Endothelial cell of umbilical vein (primary cell): Measurements from ENCODE around the gene MRPS23. TPM values are rescaled to one million over a fixed set of nuclear protein-coding genes. Genes with fewer than 3 reads are reported as not detected.

ENCODE experiments used
- BruUV-seq: library from RNA; stranded (reverse); fragments of 400-500 nt; replicated peaks from 2 replicates; lab custom pipeline; 2021; lab: Mats Ljungman, UMichigan
- CTCF ChIA-PET: fragments of 300-600, 350-600 bp; sonication (Branson Sonifier 250); formaldehyde crosslinking; loops from one replicate; lab custom pipeline; 2021; ENCODE audit warnings: antibody characterized with exemption, inconsistent platforms; lab: Charles Lee
- POLR2A ChIA-PET: fragments of 300-600, 350-600 bp; sonication (Branson Sonifier 250); formaldehyde crosslinking; loops from one replicate; lab custom pipeline; 2021; ENCODE audit warnings: antibody characterized with exemption, inconsistent platforms; lab: Charles Lee
- DNase-seq: peaks from one replicate; pipeline ENCODE4 v3.0.0-alpha.2; 2011; ENCODE audit warnings: low read depth, low spot score
- FAIRE-seq: peaks from 2 replicates; lab custom pipeline; 2011; peaks lifted over from hg19 to GRCh38; lab: Jason Lieb, UNC
- H2AFZ ChIP-seq: 2 replicates; pipeline ENCODE4 v1.6.0; 2012; ENCODE audit warnings: low read depth, low read length, control low read depth, inconsistent platforms
- H3K27ac ChIP-seq: 2 replicates; pipeline ENCODE4 v1.5.1; 2011; ENCODE audit warnings: low read depth, mild to moderate bottlenecking, control low read depth, low read length, moderate library complexity; ENCODE audit not compliant: insufficient read depth
- H3K27me3 ChIP-seq, 2 experiments: 2 replicates each; pipeline versions ENCODE4 v1.6.0 to v1.6.1; 2011; ENCODE audit warnings: low read length in 2 of 2, mixed read lengths in 1 of 2; ENCODE audit not compliant: control insufficient read depth in 2 of 2, insufficient read depth in 2 of 2
- H3K36me3 ChIP-seq, 2 experiments: 2 replicates in 1 of 2; 3 replicates in 1 of 2; pipeline ENCODE4 v1.5.1; 2011; ENCODE audit warnings: low read length in 2 of 2, mild to moderate bottlenecking in 1 of 2, moderate library complexity in 1 of 2; ENCODE audit not compliant: control insufficient read depth in 2 of 2, insufficient read depth in 2 of 2; ENCODE audit errors: extremely low read depth in 1 of 2
- H3K4me1 ChIP-seq: 3 replicates; pipeline ENCODE4 v1.5.1; 2011; ENCODE audit warnings: mild to moderate bottlenecking, low read length; ENCODE audit not compliant: control insufficient read depth, insufficient read depth; ENCODE audit errors: extremely low read depth
- H3K4me2 ChIP-seq: 2 replicates; pipeline ENCODE4 v1.6.1; 2011; ENCODE audit warnings: low read length, control low read depth, mixed read lengths; ENCODE audit not compliant: insufficient read depth
- H3K4me3 ChIP-seq, 3 experiments: fragments of 200-600 bp in 1 of 3; sonication (generic), shearing (Covaris generic) in 1 of 3; replicated peaks in 1 of 3; 2 replicates each; pipeline ENCODE4 v1.5.1; 2011 to 2016; ENCODE audit warnings: control low read depth in 3 of 3, low read length in 3 of 3, mild to moderate bottlenecking in 2 of 3, inconsistent platforms in 1 of 3, low read depth in 1 of 3, moderate library complexity in 1 of 3; ENCODE audit not compliant: insufficient read depth in 1 of 3
- H3K79me2 ChIP-seq: 2 replicates; pipeline ENCODE4 v1.6.0; 2012; ENCODE audit warnings: low read length, inconsistent platforms; ENCODE audit not compliant: control insufficient read depth, insufficient read depth
- H3K9ac ChIP-seq: replicated peaks from 2 replicates; pipeline ENCODE3; 2011; ENCODE audit warnings: low read length, control low read depth; ENCODE audit not compliant: insufficient read depth; ENCODE audit errors: extremely low read depth
- H3K9me1 ChIP-seq: replicated peaks from 3 replicates; pipeline ENCODE4 v1.6.0; 2011; ENCODE audit warnings: mild to moderate bottlenecking, low read length; ENCODE audit not compliant: control insufficient read depth, insufficient read depth; ENCODE audit errors: extremely low read depth
- H3K9me3 ChIP-seq: replicated peaks from 2 replicates; pipeline ENCODE4 v1.5.1; 2012; ENCODE audit warnings: low read length, inconsistent platforms; ENCODE audit not compliant: control insufficient read depth, insufficient read depth
- H4K20me1 ChIP-seq: replicated peaks from 2 replicates; pipeline ENCODE3; 2011; ENCODE audit warnings: mild to moderate bottlenecking, low read length; ENCODE audit not compliant: control insufficient read depth, insufficient read depth; ENCODE audit errors: extremely low read depth
- EZH2 ChIP-seq: IDR thresholded peaks from 2 replicates; pipeline ENCODE4 v1.6.1; 2012; ENCODE audit warnings: borderline replicate concordance, low read depth, mild to moderate bottlenecking, moderate library complexity, low read length, inconsistent platforms; ENCODE audit not compliant: severe bottlenecking
- FOS ChIP-seq: IDR thresholded peaks from 2 replicates; pipeline ENCODE4 v1.6.1; 2011; ENCODE audit warnings: mild to moderate bottlenecking, low read length, moderate library complexity, borderline replicate concordance; ENCODE audit not compliant: insufficient read depth
- GATA2 ChIP-seq: IDR thresholded peaks from 2 replicates; pipeline ENCODE4 v1.7.0; 2011; ENCODE audit warnings: low read depth, mild to moderate bottlenecking, moderate library complexity, mixed read lengths, low read length; ENCODE audit not compliant: insufficient read length, insufficient read depth
- JUN ChIP-seq: IDR thresholded peaks from 2 replicates; pipeline ENCODE4 v1.6.1; 2011; ENCODE audit warnings: borderline replicate concordance, low read depth; ENCODE audit not compliant: insufficient read length, insufficient read depth
- MYC ChIP-seq: IDR thresholded peaks from one replicate; pipeline ENCODE4 v1.6.1; 2011; ENCODE audit warnings: mild to moderate bottlenecking, low read depth, low read length
- POLR2A ChIP-seq: IDR thresholded peaks from 2 replicates; pipeline ENCODE4 v1.6.1; 2012; ENCODE audit warnings: low read depth, mild to moderate bottlenecking, control low read depth, low read length
- POLR2AphosphoS5 ChIP-seq: IDR thresholded peaks from 2 replicates; pipeline ENCODE4 v1.6.1; 2012; ENCODE audit warnings: low read depth, mild to moderate bottlenecking, control low read depth, low read length, moderate library complexity; ENCODE audit not compliant: insufficient read depth
- dilution Hi-C: fragments of 300-500 bp; cut with MboI; formaldehyde crosslinking; loops from one replicate; pipeline ENCODE4 v1.15.0; 2019; ENCODE audit warnings: low sequenced_read_pairs; ENCODE audit not compliant: extremely low pct_ligation_motif_present
- intact Hi-C: fragments of 100-400 bp; cut with micrococcal nuclease; formaldehyde crosslinking; loops from one replicate; pipeline ENCODE4 v1.10.0; 2022
- polyA plus RNA-seq, 4 experiments: library from polyadenylated mRNA; depleted of rRNA in 3 of 4; stranded (reverse) in 3 of 4; unstranded in 1 of 4; fragments of >200 nt; gene quantifications; 2 replicates each; pipeline versions ENCODE4 v1.2.1 to v1.2.3, GENCODE V29; 2011 to 2012; ENCODE audit warnings: missing spikeins in 1 of 4
- total RNA-seq: library from RNA; stranded (reverse); gene quantifications from 2 replicates; pipeline ENCODE4 v1.2.3, GENCODE V29; 2021
- TF ChIP-seq, protein P1 (sequence below): IDR thresholded peaks from 2 replicates; pipeline ENCODE4 v1.6.1; 2011; ENCODE audit not compliant: insufficient read depth, insufficient read length
- TF ChIP-seq, protein P2 (sequence below), 2 donors: IDR thresholded peaks; 1 replicate in 1 of 2; 2 replicates in 1 of 2; pipeline ENCODE4 v1.5.1; 2011; ENCODE audit warnings: low read length in 2 of 2, mild to moderate bottlenecking in 2 of 2, moderate library complexity in 2 of 2, control low read depth in 1 of 2, inconsistent platforms in 1 of 2, low read depth in 1 of 2; ENCODE audit not compliant: insufficient read depth in 1 of 2; ENCODE audit errors: extremely low read depth in 1 of 2

The MRPS23 gene
- total and polyA plus RNA-seq, 2 donors (not counting 3 experiments of a cell fraction or from before 2014, with no cell fraction given), result 39.9 to 46.2 TPM

DNA sequence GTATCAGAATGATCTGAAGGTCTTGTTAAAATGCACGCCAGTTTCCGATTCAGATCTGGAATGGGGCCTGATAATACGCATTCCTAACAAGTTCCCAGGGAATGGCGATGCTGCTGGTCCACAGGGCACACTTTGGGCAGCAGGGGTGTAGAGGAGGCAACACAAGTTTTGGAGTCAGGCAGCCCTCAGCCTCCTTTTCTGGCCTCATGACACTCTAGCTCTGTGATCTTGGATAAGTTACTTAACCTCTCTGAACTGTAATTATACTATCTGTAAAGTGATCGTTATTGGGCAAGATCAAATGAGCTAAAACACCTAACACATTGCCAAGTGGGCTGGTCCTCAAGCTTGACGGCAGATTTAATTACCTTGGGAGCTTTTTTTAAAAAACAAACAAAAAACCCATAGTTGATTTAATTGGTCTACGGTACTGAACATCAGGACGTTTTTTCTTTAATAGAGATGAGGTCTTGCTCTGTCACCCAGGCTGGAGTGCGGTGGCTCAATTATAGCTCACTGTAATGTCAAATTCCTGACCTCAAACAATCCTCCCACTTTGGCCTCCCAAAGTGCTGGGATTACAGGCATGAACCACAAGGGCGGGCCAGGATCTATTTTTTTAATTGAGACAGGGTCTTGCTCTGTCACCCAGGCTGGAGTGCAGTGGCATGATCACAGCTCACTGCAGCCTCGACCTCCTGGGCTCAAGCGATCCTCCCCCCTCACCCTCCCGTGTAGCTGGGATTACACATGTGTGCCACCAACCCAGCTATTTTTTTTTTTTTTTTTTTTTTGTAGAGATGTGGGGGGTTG is 10.0 kb upstream of the MRPS23 start:
- TF ChIP-seq, protein P1, sequence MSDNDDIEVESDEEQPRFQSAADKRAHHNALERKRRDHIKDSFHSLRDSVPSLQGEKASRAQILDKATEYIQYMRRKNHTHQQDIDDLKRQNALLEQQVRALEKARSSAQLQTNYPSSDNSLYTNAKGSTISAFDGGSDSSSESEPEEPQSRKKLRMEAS, result no peak
- no peak for TF ChIP-seq MYC
- TF ChIP-seq, protein P2, sequence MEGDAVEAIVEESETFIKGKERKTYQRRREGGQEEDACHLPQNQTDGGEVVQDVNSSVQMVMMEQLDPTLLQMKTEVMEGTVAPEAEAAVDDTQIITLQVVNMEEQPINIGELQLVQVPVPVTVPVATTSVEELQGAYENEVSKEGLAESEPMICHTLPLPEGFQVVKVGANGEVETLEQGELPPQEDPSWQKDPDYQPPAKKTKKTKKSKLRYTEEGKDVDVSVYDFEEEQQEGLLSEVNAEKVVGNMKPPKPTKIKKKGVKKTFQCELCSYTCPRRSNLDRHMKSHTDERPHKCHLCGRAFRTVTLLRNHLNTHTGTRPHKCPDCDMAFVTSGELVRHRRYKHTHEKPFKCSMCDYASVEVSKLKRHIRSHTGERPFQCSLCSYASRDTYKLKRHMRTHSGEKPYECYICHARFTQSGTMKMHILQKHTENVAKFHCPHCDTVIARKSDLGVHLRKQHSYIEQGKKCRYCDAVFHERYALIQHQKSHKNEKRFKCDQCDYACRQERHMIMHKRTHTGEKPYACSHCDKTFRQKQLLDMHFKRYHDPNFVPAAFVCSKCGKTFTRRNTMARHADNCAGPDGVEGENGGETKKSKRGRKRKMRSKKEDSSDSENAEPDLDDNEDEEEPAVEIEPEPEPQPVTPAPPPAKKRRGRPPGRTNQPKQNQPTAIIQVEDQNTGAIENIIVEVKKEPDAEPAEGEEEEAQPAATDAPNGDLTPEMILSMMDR (IDR thresholded peaks at IDR 0.05; ENCODE audit: extremely low read depth in 1 of 2, insufficient read depth in 1 of 2, low read depth in 1 of 2, low read length in 2 of 2), result no peak
- no peak for TF ChIP-seq POLR2AphosphoS5
- no peak for TF ChIP-seq EZH2
- no peak for TF ChIP-seq GATA2
- TF ChIP-seq FOS, result no peak
- TF ChIP-seq JUN, result no peak
- TF ChIP-seq POLR2A, result no peak
- DNase-seq, result no peak
- no TSS peak for BruUV-seq

More for the DNA sequence above, 10.0 kb upstream of the MRPS23 start:
- Histone ChIP-seq H3K27me3 (no peaks in the 10 kb centered on the region), H3K9ac (no peak overlapping the region), H3K36me3 (no peaks in the 10 kb centered on the region), H3K79me2 (no peaks in the 10 kb centered on the region), H4K20me1 (no peaks in the 10 kb centered on the region), H3K27ac (no peak overlapping the region), H3K4me2 (no peak overlapping the region), H3K4me1 (peaks cover 17% of the 10 kb centered on the region), H3K9me1 (no peaks in the 10 kb centered on the region), H2AFZ (no peak overlapping the region), H3K4me3 (no peak overlapping the region), H3K9me3 (no peaks in the 10 kb centered on the region)
- ChIA-PET CTCF (interaction anchor here (0.7 to 18.8 kb wide), 11 partner anchors 12 to 253 kb away, joined by 4 to 584 read pairs (median 34); partner anchors contain the start of genes CUEDC1 and VEZF1), POLR2A (interaction anchor here (0.5 to 2.4 kb wide), 6 partner anchors 15 to 223 kb away, joined by 3 to 9 read pairs (median 4); partner anchors contain the start of gene DYNLL2)
- dilution Hi-C loops, result loop anchor here (25.0 kb wide), 1 partner anchor 127 kb away; the partner anchor contains the start of gene VEZF1
- FAIRE-seq, result no peak
- intact Hi-C loops, result no loop called here
